K562 (cell line): Measurements from ENCODE around the gene GARNL3.

Experiments used
- ARHGAP35 ChIP-seq: fragments of 450-650 bp; IDR thresholded peaks from 2 replicates; pipeline ENCODE4 v1.6.1; 2018; ENCODE audit not compliant: partially characterized antibody
- ATF3 ChIP-seq, 2 experiments: fragments of 450-650 bp in 1 of 2; sonication (generic) in 1 of 2; formaldehyde crosslinking in 1 of 2; IDR thresholded peaks in 1 of 2; conservative IDR thresholded peaks in 1 of 2; 2 replicates each; pipeline versions ENCODE4 v1.6.1 to v1.8.1; 2016 to 2023; ENCODE audit warnings: mild to moderate bottlenecking in 2 of 2, moderate library complexity in 2 of 2, inconsistent platforms in 1 of 2, missing genetic modification reagents in 1 of 2
- CTCF ChIP-seq, 3 experiments: IDR thresholded peaks in 2 of 3; conservative IDR thresholded peaks in 1 of 3; 2 replicates each; pipeline ENCODE4 v1.5.1; 2011 to 2012; ENCODE audit warnings: low read length in 3 of 3, mild to moderate bottlenecking in 3 of 3, control low read depth in 2 of 3, improper control_type of control experiment in 1 of 3, inconsistent platforms in 1 of 3, low read depth in 1 of 3, mixed read lengths in 1 of 3, moderate library complexity in 1 of 3; ENCODE audit not compliant: insufficient read depth in 2 of 3
- EZH2 ChIP-seq: IDR thresholded peaks from 2 replicates; pipeline ENCODE4 v1.6.1; 2012; ENCODE audit warnings: low read depth, mild to moderate bottlenecking, inconsistent platforms, low read length, borderline replicate concordance
- NR2C2 ChIP-seq, 2 experiments: fragments of 200-800 bp in 1 of 2; sonication (Bioruptor generic) in 1 of 2; sonication (generic) in 1 of 2; formaldehyde crosslinking in 1 of 2; IDR thresholded peaks; 2 replicates each; pipeline versions ENCODE4 v1.6.1 to v1.8.0; 2016 to 2022; ENCODE audit warnings: mild to moderate bottlenecking in 1 of 2, missing compliant biosample characterization in 1 of 2, missing genetic modification characterization in 1 of 2, missing genetic modification reagents in 1 of 2
- PHF20 ChIP-seq: fragments of 450-650 bp; IDR thresholded peaks from 2 replicates; pipeline ENCODE4 v1.6.1; 2018; ENCODE audit not compliant: partially characterized antibody
- POLR2A ChIP-seq: fragments of 450-650 bp; conservative IDR thresholded peaks from 2 replicates; pipeline ENCODE4 v1.6.1; 2016
- PTTG1 ChIP-seq: fragments of 450-650 bp; IDR thresholded peaks from 2 replicates; pipeline ENCODE4 v1.6.1; 2016; ENCODE audit warnings: low read depth, mild to moderate bottlenecking, missing genetic modification characterization, missing compliant biosample characterization
- RNF2 ChIP-seq: sonication (generic); IDR thresholded peaks from 2 replicates; pipeline ENCODE4 v1.6.1; 2016
- ZNF384 ChIP-seq: IDR thresholded peaks from 2 replicates; pipeline ENCODE4 v1.6.1; 2012; ENCODE audit warnings: low read depth, low read length, improper control_type of control experiment

GRCh38 chr9:127406799-127407491 is 142.4 kb downstream of the GARNL3 start:
- TF ChIP-seq ZNF384 = no peak
- TF ChIP-seq RNF2 = no peak
- no peak for TF ChIP-seq PHF20
- TF ChIP-seq POLR2A = no peak
- TF ChIP-seq CTCF (IDR thresholded peaks at IDR 0.05 in 2 of 3, conservative IDR thresholded peaks at IDR 0.05 in 1 of 3; ENCODE audit: insufficient read depth in 2 of 3, low read depth in 1 of 3, low read length in 3 of 3) = peak in 2 of 3 experiments; percentile 13 to 25; a peak in 1 of 6 replicates
- TF ChIP-seq ATF3 (IDR thresholded peaks at IDR 0.05) = no peak
- no peak for TF ChIP-seq ATF3 (CRISPR knock-in tag; conservative IDR thresholded peaks at IDR 0.05)
- no peak for TF ChIP-seq EZH2
- TF ChIP-seq ARHGAP35 = no peak
- TF ChIP-seq NR2C2 (CRISPR knock-in tag; IDR thresholded peaks at IDR 0.05) = no peak
- no peak for TF ChIP-seq NR2C2 (tag; IDR thresholded peaks at IDR 0.05)
- TF ChIP-seq PTTG1 (tag) = no peak
